ENCODE measurements around the gene POU2F2.
"Not testable (repeated sequence)": the region's sequence is repeated elsewhere in the genome, so short reads cannot be mapped to it uniquely, and the experiment has no call there.

Gene POU2F2

GRCh38 chr19:42124386-42124901, 7.8 kb downstream of the POU2F2 start:
- no peak for DNase-seq

- DNase-seq = no peak
Observed at GRCh38 chr19:42123765-42124164, 8.5 kb downstream of the POU2F2 start.

GRCh38 chr19:42122691-42123607, 9.3 kb downstream of the POU2F2 start:
- DNase-seq = no peak

GRCh38 chr19:42121656-42122069, 10.6 kb downstream of the POU2F2 start:
- no peak for DNase-seq

- no peak for DNase-seq
Observed at GRCh38 chr19:42121036-42121621, 11.1 kb downstream of the POU2F2 start.

GRCh38 chr19:42120276-42120980, 11.8 kb downstream of the POU2F2 start:
- no peak for DNase-seq

GRCh38 chr19:42117076-42117475, 15.2 kb downstream of the POU2F2 start:
- no peak for DNase-seq

GRCh38 chr19:42116308-42117075, 15.8 kb downstream of the POU2F2 start:
- no peak for DNase-seq

GRCh38 chr19:42115705-42116104, 16.5 kb downstream of the POU2F2 start:
- no peak for DNase-seq

GRCh38 chr19:42115219-42115618, 17.0 kb downstream of the POU2F2 start:
- no peak for DNase-seq

GRCh38 chr19:42114412-42114811, 17.8 kb downstream of the POU2F2 start:
- peak; percentile 79 for DNase-seq

- peak; percentile 78 for DNase-seq
Observed at GRCh38 chr19:42113641-42114348, 18.5 kb downstream of the POU2F2 start.

GRCh38 chr19:42111811-42112210, 20.4 kb downstream of the POU2F2 start:
- no peak for DNase-seq

- no peak for DNase-seq
Observed at GRCh38 chr19:42111384-42111783, 20.9 kb downstream of the POU2F2 start.

GRCh38 chr19:42110658-42111057, 21.6 kb downstream of the POU2F2 start:
- no peak for DNase-seq

GRCh38 chr19:42109896-42110295, 22.4 kb downstream of the POU2F2 start:
- no peak for DNase-seq

GRCh38 chr19:42108527-42109389, 23.5 kb downstream of the POU2F2 start:
- DNase-seq = peak; percentile 69

- DNase-seq = no peak
Observed at GRCh38 chr19:42105368-42105767, 26.9 kb downstream of the POU2F2 start.

GRCh38 chr19:42102877-42103276, 29.4 kb downstream of the POU2F2 start:
- DNase-seq = no peak

- not testable (repeated sequence) for DNase-seq
Observed at GRCh38 chr19:42100241-42100640, 32.0 kb downstream of the POU2F2 start.

GRCh38 chr19:42099336-42099925, 32.8 kb downstream of the POU2F2 start:
- DNase-seq = no peak
